Endodermal cell (in vitro differentiated cells): ENCODE data around the gene MYO16. TPM values are rescaled to one million over a fixed set of nuclear protein-coding genes. Genes with fewer than 3 reads are reported as not detected.

ENCODE experiments used
- DNase-seq: peaks from one replicate; pipeline ENCODE4 v3.0.0-alpha.2; 2017
- H3K27ac ChIP-seq: 2 replicates; pipeline ENCODE4 v1.5.1; 2013; ENCODE audit warnings: mild to moderate bottlenecking, low read depth, low read length, moderate library complexity
- H3K27me3 ChIP-seq: 2 replicates; pipeline ENCODE4 v1.6.1; 2013; ENCODE audit warnings: mild to moderate bottlenecking, low read length, moderate library complexity; ENCODE audit not compliant: insufficient read depth, control insufficient read depth, poor library complexity, severe bottlenecking
- H3K36me3 ChIP-seq: 2 replicates; pipeline ENCODE4 v1.7.0; 2013; ENCODE audit warnings: mild to moderate bottlenecking, low read length, moderate library complexity; ENCODE audit not compliant: control insufficient read depth, insufficient read depth
- H3K4me1 ChIP-seq: one replicate; pipeline ENCODE4 v1.7.0; 2013; ENCODE audit warnings: low read length; ENCODE audit not compliant: control insufficient read depth, insufficient read depth
- H3K4me3 ChIP-seq: 2 replicates; pipeline ENCODE4 v1.5.1; 2013; ENCODE audit warnings: mild to moderate bottlenecking, low read length, moderate library complexity
- H3K9ac ChIP-seq: 2 replicates; pipeline ENCODE4 v1.6.1; 2013; ENCODE audit warnings: mild to moderate bottlenecking, low read length, moderate library complexity; ENCODE audit not compliant: poor library complexity, severe bottlenecking; ENCODE audit errors: extremely low read depth
- H3K9me3 ChIP-seq: 2 replicates; pipeline ENCODE4 v1.6.1; 2013; ENCODE audit warnings: mild to moderate bottlenecking, low read length, moderate library complexity; ENCODE audit not compliant: control insufficient read depth
- H3K27ac Mint-ChIP-seq: 2 replicates; pipeline ENCODE4 v1.8.0; 2020; ENCODE audit warnings: mixed read lengths
- H3K27me3 Mint-ChIP-seq: 2 replicates; pipeline ENCODE4 v1.8.0; 2021; ENCODE audit warnings: mild to moderate bottlenecking, mixed read lengths; ENCODE audit not compliant: insufficient read depth
- H3K36me3 Mint-ChIP-seq: 2 replicates; pipeline ENCODE4 v1.8.0; 2020; ENCODE audit warnings: low read depth, mixed read lengths
- H3K4me1 Mint-ChIP-seq: 2 replicates; pipeline ENCODE4 v1.8.0; 2020; ENCODE audit warnings: mixed read lengths
- H3K4me3 Mint-ChIP-seq: 2 replicates; pipeline ENCODE4 v1.8.0; 2020; ENCODE audit warnings: mild to moderate bottlenecking, moderate library complexity, mixed read lengths
- H3K9me3 Mint-ChIP-seq: 2 replicates; pipeline ENCODE4 v1.8.0; 2020; ENCODE audit warnings: mild to moderate bottlenecking, mixed read lengths
- WGBS, 2 experiments: methylation state at CpG; one replicate each; pipeline versions ENCODE4 v1.1.5 to v1.1.7; 2013; ENCODE audit warnings: missing lambda C conversion rate in 2 of 2, mixed read lengths in 1 of 2; ENCODE audit not compliant: insufficient coverage in 1 of 2, insufficient read length in 1 of 2; 5-methylcytosine and 5-hydroxymethylcytosine counted together
- total RNA-seq, 2 donors: library from RNA; stranded (reverse); fragmentation: NEBNext Ultra II Directional in 1 of 2; extraction: Animal tissue kit (Norgen Biotek cat#: 25700) in 1 of 2; gene quantifications; 2 replicates in 1 of 2; 3 replicates in 1 of 2; pipeline ENCODE4 v1.2.1, GENCODE V29; 2021
- TF ChIP-seq, protein P1 (sequence below): fragments of 200-600 bp; sonication (generic); conservative IDR thresholded peaks from 2 replicates; pipeline ENCODE4 v1.5.0; 2021; ENCODE audit warnings: antibody characterized with exemption, mild to moderate bottlenecking

MYO16 gene
- total RNA-seq, 2 donors from 2014 or later = 0.70 to 1.2 TPM

DNA sequence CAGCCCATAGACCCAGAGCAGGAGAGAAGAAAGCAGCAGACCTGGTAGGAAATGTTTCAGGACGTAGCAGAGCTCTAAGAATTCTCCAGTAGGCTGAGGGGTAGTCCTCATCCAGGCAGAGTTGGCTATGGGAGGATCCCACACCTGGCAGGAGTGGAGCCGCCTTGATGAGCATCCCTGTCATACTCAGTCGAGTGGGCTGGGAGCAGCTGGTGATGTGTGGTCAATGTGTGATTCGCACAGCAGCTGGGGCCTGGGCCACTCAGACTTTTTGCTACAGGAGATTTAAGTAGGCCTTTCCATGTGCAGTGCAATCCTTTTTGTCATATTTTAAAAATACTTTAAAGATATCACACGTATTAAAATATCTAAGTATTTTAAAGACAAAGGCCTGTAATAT, 56.6 kb downstream of the MYO16 start:
- no peaks in the 10 kb centered on the region for H3K27me3 Mint-ChIP-seq

DNA sequence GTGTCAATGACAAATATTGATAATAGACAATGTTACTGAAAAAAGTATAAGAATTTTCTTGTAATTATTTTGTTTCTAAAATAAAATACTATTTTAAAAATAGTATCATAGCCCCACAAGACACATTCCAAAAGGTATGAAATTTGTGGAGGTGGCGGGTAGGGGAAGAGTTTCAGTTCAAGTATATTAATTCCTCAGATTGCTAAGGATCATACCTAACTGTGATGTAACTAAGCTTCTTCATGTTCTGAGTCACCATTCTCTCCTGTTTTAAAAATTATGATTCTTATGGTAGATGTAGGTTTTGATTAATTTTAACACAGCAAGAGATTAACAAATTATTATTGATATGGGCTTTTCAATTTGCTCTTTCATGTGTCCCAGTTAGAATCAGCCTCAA, 61.3 kb downstream of the MYO16 start:
- Histone ChIP-seq H3K27ac (no peak overlapping the region), H3K4me3 (no peak overlapping the region), H3K9me3 (no peaks in the 10 kb centered on the region), H3K4me1 (no peaks in the 10 kb centered on the region), H3K27me3 (no peaks in the 10 kb centered on the region), H3K9ac (no peak overlapping the region), H3K36me3 (no peaks in the 10 kb centered on the region)
- Mint-ChIP-seq H3K4me3 (no peak overlapping the region), H3K27me3 (no peaks in the 10 kb centered on the region), H3K9me3 (no peaks in the 10 kb centered on the region), H3K4me1 (no peaks in the 10 kb centered on the region), H3K27ac (no peak overlapping the region), H3K36me3 (no peaks in the 10 kb centered on the region)
- 100% methylated on average over 1 of the region's 1 CpG; no CpG with 5 or more reads in 1 of the 2 experiments for WGBS, 2 experiments
- TF ChIP-seq, protein P1, sequence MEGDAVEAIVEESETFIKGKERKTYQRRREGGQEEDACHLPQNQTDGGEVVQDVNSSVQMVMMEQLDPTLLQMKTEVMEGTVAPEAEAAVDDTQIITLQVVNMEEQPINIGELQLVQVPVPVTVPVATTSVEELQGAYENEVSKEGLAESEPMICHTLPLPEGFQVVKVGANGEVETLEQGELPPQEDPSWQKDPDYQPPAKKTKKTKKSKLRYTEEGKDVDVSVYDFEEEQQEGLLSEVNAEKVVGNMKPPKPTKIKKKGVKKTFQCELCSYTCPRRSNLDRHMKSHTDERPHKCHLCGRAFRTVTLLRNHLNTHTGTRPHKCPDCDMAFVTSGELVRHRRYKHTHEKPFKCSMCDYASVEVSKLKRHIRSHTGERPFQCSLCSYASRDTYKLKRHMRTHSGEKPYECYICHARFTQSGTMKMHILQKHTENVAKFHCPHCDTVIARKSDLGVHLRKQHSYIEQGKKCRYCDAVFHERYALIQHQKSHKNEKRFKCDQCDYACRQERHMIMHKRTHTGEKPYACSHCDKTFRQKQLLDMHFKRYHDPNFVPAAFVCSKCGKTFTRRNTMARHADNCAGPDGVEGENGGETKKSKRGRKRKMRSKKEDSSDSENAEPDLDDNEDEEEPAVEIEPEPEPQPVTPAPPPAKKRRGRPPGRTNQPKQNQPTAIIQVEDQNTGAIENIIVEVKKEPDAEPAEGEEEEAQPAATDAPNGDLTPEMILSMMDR = no peak
- no peak for DNase-seq

More for the DNA sequence above, 56.6 kb downstream of the MYO16 start:
- TF ChIP-seq, protein P1 = no peak
- Mint-ChIP-seq H3K9me3 (no peaks in the 10 kb centered on the region), H3K36me3 (no peaks in the 10 kb centered on the region), H3K4me3 (no peak overlapping the region), H3K4me1 (no peaks in the 10 kb centered on the region), H3K27ac (no peak overlapping the region)
- H3K4me3 ChIP-seq = no peak overlapping the region
- H3K9ac ChIP-seq = no peak overlapping the region
- H3K9me3 ChIP-seq = no peaks in the 10 kb centered on the region
- 67 to 91% methylated on average over 1 to 5 of the region's 5 CpGs for whole genome bisulfite sequencing, 2 experiments
- DNase-seq = no peak
- no peaks in the 10 kb centered on the region for H3K4me1 ChIP-seq
- H3K27ac ChIP-seq = no peak overlapping the region
- H3K27me3 ChIP-seq = no peaks in the 10 kb centered on the region
- H3K36me3 ChIP-seq = no peaks in the 10 kb centered on the region

DNA sequence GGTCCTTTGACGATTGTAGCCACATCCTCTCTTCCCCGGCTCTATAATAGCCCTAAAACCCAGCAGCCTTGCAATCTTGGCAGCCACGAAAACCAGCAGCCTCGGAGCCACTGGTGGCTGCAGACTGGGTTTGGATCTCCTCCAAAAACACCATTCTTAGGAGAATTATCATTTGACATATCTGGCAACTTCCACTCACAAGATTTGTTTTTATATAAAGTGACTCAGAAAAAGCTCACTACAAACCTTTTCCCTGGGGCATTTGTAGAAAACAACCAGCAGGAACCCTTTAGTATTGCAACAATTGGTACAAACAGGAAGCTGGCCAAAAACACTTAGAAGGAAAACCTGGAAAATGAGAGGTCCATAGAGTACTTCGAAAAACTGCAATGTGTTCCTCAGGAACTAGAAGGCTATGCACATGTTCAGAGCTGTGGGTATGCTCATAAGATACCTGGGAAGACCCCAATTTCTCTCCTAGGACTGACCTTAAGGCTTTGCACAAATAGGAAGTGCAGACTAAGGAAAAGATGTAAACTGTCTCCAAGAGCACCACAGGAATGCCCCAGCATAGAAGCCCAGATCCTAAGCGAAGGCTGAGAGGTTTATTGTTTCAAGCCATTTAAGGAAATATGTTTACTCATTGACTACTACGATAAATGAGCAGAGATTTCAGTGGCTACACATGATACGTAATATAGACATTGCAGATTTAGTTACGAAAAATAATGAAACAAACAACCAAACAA, 71.2 kb downstream of the MYO16 start:
- Histone ChIP-seq H3K27ac (no peak overlapping the region), H3K27me3 (no peaks in the 10 kb centered on the region), H3K9me3 (peaks cover 11% of the 10 kb centered on the region), H3K4me1 (no peaks in the 10 kb centered on the region), H3K36me3 (no peaks in the 10 kb centered on the region), H3K9ac (no peak overlapping the region), H3K4me3 (no peak overlapping the region)
- Mint-ChIP-seq H3K27me3 (no peaks in the 10 kb centered on the region), H3K36me3 (no peaks in the 10 kb centered on the region), H3K9me3 (peaks cover 6% of the 10 kb centered on the region), H3K27ac (no peak overlapping the region), H3K4me3 (no peak overlapping the region), H3K4me1 (no peaks in the 10 kb centered on the region)
- TF ChIP-seq, protein P1 = no peak
- no peak for DNase-seq
- 65 to 69% methylated on average over 4 to 9 of the region's 9 CpGs for WGBS, 2 experiments
